IPS-NIHi7 (cell line): ENCODE results near the gene CACNA1A.

Experiments used
- DNase-seq: peaks from one replicate; pipeline ENCODE4 v3.0.0; 2012; ENCODE audit warnings: mixed read lengths; ENCODE audit errors: extremely low spot score

CACNA1A gene

GRCh38 chr19:13493516-13494310 is 12.6 kb downstream of the CACNA1A start:
- DNase-seq, result no peak

DNA sequence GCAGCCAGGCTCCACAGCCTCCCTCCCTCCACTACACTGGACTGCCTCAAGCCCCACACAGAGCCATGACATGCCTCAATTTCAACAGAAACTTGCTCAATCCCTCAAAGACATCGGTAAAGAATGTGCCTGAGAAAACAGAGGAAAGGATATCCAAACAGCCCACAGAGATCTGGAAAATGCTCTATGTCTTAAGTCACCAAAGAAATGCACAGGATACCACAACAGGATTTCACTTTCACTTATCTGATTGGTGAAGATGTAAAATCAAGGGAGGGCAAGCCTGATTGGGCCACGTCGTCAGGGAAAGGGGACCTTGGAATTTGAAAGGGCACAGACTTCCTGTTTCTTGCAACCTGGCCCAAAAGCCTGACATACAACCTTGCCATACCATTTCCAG is 14.2 kb downstream of the CACNA1A start:
- no peak for DNase-seq

GRCh38 chr19:13487985-13488384 is 18.3 kb downstream of the CACNA1A start:
- no peak for DNase-seq

DNA sequence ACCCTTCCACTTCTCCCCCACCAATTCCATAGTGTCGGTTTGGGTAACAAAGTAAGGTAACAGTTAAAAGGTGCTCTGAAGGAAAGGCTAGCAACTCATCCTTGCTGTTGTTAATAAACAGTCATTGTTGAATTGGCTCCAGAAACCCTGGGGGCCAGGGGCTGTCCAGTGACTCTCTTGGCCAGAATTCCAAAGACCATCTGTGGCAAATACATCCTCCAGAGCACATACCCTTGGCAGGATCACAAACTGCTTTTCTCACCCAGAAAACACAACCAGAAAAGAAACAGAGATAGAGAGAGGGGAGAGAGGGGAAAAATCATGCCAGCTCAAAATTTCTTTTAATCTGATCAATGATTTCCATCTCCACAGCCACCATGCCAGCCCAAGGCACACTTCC is 22.1 kb downstream of the CACNA1A start:
- no peak for DNase-seq

GRCh38 chr19:13483215-13483614 is 23.1 kb downstream of the CACNA1A start:
- no peak for DNase-seq

DNA sequence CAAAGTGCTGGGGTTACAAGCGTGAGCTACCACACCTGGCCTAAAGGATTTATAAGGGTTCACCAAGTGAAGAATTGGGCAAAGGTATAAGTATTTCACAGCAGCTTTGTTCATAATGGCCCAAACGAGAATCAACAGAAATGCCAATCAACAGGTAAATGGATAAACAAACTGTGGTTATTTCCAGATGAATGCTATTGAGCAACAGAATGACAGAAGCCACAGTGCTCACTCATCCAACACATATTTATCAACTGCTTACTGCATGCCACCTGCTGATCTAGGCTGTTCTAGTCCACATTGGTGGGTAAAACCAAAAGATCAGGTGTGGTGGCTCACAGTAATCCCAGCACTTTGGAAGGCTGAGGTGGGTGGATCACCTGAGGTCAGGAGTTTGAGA is 27.7 kb downstream of the CACNA1A start:
- no peak for DNase-seq

DNA sequence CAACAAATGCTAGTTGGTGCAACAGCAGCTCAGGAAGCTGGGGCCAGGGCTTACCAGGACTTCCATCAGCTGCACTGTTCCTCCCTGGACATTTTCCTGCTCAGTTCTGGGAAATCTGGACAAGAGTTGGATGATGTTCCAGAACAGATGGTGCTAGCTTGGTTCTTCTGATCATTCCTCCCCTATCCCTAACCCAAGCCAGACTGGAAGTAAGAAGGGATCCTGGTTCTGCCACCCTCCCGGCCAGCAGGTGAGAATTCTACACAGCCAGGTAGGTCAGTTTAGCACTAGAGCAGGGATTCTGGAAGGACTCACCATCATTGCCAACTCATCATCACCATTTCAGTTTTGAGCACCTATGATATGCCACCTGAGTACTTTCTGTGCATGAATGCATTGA is 30.2 kb downstream of the CACNA1A start:
- DNase-seq, result no peak

GRCh38 chr19:13475044-13475443 is 31.2 kb downstream of the CACNA1A start:
- no peak for DNase-seq

DNA sequence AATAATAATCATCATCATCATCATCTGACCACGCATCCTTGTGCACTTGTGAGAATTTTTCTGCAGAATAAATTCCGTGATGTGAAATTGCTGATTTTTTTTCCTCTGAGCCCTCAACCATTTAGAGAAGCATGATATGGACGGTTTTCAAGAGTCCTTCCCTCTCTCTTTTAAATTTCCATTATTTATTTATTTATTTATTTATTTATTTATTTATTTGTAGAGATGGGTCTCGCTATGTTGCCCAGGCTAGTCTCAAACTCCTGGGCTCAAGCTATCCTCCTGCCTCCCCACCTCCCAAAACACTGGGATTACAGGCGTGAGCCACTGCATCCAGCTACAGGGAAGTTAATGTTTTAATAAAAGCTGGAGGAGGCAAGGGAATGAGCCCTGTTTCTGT is 39.6 kb downstream of the CACNA1A start:
- DNase-seq, result no peak

DNA sequence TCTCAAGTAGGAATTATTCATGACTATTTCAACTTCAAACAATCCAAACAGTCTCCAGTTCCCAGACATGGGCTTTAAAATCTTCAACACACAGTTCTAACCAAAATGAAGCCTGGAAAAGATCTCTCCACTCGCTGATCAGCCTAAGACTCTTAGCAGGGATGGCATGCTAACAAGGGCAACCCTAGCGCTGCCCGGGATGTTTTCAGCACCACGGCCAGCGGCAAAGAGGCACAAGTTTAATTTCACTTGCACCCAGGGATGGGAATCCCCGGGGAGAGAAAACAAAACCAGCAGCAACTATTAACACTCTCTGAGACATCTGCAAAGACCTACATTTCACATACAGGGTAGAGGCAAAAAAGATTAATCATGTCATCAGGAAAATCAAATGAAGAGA is 43.0 kb downstream of the CACNA1A start:
- DNase-seq, result peak; percentile 85

DNA sequence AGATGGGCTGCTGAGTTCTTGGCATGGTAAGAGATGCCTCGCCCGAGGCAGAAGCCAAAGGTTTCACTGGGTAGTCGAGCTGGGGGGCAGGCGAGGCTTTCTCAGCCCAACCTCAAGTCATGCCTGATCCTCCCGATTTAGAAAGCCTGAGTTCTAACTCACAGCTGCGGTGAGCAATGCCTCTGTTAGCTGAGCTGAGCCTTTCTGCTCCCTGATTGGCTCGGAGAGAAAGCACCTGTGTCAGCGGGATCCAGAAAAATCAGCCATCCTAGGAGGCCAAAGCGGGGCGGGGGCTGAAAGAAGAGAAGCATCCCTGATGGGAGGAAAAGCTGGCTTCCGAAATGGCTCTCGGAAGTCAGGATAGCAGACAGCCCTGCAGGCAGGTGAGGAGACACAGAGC is 44.7 kb downstream of the CACNA1A start:
- peak; percentile 59 for DNase-seq

DNA sequence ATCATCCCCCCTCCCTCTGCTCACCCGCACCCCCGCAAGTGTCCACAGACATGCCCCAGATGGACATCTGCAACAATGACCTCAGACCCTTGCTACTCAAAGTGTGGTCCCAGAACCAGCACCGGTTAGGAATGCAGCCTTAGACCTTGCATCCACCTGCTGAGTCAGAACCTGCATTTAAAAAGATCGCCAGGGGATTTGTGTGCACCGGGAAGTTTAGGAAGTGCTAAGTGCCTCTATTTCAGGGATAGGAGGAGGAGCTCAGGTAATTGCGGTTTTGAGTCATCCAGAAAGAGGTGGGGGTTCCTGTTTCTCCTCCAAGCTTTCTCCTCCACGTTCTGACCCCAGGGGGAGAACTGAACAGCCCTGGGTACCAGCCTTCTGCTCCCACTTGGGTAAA is 46.2 kb downstream of the CACNA1A start:
- DNase-seq, result peak; percentile 52

DNA sequence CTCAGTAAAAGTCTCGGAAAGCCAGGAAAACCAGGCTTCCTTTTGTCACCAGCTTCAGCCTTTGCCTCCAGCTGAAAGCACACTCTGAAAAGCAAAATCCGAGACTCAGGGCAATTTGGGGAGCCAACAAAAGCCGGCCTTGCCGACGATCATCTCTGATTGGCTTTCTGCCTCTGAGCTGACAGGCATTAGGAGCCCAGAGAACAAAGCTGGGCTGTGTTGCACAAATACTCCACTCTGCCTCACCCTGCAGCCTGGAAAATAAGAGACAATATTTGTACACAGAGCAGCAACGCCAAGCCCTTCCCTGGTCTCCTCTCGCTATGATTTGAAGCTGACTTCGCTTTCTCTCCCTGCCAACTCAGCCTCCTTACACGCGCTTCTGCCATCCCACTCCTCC is 46.9 kb downstream of the CACNA1A start:
- peak; percentile 34 for DNase-seq

DNA sequence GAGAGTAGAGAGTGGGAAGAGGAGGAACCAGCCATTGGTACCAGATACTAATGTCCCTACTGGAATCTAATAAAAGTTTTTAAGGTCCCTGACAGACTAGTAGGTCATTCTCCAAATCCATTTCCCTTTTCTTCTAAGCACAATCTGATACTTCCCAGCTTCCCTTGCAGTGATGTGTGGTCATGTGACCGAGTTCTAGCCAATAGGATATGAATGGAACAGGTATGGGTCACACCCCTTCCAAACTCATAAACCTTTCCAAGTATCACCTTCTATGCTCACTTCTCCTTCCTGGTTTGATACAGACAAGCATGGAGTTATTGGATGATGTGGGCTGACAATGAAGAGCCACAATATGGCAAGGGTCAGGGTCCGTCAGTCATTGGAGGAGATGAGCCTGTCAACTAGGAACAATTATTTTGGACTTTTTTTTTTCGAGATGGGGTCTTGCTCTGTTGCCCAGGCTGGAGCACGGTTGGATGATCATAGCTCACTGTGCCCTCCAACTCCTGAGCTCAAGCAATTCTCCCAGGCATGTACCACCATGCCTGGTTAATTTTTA is 54.8 kb downstream of the CACNA1A start:
- no peak for DNase-seq

GRCh38 chr19:13447978-13448377 is 58.3 kb downstream of the CACNA1A start:
- no peak for DNase-seq

DNA sequence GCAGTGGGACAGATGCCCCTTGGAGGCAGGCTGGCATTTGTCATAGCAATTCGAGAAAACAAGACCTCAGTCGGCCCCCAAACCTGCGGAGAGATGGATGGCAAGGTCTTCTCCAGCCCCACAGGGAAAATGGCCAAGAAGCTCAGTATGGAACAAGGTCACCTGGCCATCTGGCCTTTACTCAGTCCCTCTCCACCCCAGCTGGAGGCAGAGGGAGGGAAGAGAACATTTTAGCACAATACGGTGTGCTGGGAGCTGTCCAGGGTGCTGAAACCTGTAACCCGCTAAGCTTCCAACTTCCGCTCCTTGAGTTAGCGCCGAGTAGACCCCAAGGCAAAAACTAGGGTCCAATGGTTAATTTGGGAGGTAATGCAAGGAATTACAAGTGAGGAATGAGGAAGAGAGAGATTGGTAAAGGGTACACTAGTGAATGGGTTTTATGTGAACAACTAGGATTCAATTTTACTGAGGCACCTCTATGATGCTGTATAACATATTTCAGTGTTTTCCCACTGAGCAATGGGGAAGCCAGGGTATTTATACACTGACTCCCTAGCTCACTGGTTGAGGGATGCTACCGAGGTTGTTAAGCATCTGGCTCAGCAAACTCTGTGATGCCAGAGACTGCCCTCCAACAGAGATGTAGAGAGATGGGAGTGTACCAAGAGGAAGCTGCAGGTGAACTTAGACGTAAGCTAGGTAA is 64.3 kb downstream of the CACNA1A start:
- peak; percentile 90 for DNase-seq

DNA sequence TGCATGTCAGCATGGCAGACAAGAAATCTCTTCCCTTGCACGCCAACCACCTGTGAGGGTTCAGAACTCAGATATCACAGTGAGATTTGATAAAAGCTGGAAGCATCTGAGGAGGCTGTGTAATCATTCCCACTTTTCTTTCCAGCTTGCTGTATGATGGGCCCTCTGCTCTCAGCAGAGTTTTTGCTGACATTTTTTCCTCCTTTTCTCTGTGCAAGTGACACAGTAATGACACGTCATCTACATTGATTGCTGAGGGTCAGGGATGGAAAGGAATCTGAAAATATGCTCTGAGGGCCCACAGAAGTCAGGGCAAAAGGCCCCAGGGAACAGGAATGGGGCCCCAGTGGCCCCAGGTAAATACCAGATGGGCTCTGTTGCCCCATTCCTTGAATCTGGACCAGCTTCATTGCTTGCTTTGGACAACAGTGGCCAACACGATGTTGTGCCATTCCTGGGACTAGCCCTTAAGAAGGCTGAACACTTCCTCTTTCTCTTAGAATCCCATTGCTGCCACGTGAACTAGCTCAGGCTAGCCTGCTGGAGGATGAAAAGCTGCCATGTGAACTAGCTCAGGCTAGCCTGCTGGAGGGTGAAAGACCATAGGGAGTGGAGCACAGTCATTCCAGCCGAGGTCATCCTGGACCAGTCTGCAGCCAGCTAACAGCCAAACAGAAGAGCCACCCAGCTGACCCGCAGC is 68.2 kb downstream of the CACNA1A start:
- DNase-seq, result no peak

DNA sequence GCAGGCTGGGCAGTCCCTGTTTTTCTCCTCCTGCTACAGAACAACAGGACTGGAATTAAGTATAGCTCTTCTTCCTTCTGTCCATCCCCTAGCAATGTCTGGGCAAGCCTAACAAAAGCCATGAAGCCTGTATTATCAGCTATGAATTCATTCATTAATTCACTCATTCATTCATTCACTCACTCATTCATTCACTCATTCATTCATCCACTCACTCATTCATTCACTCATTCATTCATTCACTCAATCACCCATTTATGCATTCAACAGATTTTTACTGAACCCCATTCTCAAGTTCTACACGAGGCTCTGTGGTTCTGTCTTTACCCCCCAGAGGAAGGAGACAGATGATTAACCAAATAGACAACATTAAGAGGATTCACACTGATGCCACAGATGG is 69.9 kb downstream of the CACNA1A start:
- no peak for DNase-seq

DNA sequence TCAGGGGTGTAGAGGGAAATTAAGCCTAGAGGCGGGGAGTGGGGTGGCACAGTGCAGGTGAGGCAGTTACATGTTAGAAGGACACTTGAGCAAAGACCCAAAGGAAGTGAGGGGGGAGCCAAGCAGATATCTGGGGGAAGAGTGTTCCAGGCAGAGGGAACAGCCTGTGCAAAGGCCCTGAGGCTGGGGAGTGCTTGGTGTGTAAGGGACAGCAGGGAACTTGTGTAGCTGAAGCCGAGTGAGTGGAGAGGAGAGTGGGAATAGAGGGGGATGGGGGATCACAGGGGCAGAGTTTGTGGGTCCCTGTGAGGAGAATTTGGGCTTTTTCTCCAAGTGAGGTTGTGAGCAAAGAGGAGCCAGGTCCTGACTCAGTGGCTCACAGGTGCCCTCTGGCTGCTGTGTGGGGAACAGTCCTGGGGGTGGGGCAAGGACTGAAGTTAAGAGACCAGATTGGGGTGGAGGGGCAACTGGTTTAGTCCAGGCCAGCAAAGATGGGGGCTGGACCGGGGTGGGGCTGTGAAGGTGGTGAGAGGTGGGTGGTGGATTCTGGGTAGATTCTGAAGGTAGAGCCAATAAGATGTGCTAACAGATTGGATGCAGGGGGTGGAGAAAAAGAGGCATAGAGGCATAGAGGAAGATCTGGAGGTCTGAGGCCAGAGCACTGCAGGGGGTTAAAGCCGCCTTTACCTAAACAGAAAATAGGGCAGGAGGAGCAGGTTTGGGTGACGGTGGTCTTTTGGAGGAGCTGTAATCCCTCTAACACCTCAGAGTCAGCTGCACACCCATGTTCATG is 75.3 kb downstream of the CACNA1A start:
- peak; percentile 71 for DNase-seq

DNA sequence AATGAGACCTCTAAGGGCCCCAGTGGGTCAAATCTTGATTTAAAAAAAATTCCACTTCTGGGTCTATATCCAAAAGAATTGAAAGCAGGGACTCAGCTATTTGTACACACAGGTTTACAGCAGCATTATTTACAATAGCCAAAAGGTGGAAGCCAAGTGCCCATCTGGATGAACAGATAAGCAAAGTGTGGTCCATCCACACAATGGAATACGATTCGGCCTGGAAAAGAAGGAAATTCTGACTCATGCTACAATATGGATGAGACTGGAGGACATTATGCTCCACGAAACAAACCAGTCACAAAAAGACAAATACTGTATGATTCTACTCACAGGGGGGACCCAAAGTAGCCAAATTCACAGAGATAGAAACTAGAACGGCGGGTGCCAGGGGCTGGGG is 76.7 kb downstream of the CACNA1A start:
- DNase-seq, result no peak

- DNase-seq, result peak; percentile 26
Observed at GRCh38 chr19:13428352-13428751, 77.9 kb downstream of the CACNA1A start.
